Measurements from ENCODE around the gene SOX6.
"Not testable (repeated sequence)": the region's sequence is repeated elsewhere in the genome, so short reads cannot be mapped to it uniquely, and the experiment has no call there.

The SOX6 gene

DNA sequence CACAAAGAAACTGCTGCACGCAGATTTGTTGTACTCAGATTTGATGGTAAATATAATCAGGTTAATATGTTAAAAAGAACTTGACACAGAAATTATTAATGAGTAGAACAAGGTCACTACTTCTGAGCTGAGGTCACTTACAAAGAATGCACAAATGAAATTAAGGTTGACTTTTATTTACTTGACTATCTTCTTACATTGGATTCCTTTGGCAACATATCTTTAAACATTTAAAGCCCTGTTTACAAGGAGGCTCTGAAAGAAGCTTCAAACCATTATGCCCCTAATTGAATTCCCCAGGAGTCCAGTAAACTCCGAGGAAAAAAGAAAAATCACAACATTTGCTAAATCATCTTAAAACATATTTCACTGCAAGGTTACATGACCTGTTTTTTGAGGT is 245.5 kb downstream of the SOX6 start:
- no peak overlapping the region for H3K4me3 ChIP-seq (ENCODE audit: low read depth, low read length)

- H3K4me3 ChIP-seq (ENCODE audit: low read depth, low read length): no peak overlapping the region
These were observed 256.9 kb downstream of the SOX6 start for GRCh38 chr11:16099343-16099900.

- H3K4me3 ChIP-seq (ENCODE audit: low read depth, low read length): no peak overlapping the region
These were observed 257.7 kb downstream of the SOX6 start for GRCh38 chr11:16098526-16099205.

GRCh38 chr11:16097543-16097942 is 258.8 kb downstream of the SOX6 start:
- H3K4me3 ChIP-seq (ENCODE audit: low read depth, low read length): no peak overlapping the region

DNA sequence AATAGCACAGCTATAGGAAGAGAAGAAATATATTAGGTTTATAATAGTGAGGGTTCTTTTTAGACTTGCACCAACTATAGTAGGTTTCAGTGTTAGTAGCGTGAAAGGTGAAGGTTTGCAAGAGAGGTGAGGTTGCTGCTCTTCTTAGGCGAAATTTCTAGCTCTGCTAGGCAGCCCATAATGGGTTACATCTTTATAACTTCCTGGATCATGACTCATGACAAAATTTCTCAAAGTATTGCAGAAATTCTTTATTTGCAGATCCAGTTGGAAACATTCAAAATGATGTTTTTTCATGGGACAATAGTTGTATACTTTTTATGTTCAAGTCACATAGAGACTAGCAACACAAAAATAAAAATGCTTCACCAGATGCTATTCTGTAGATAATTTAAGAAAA is 260.0 kb downstream of the SOX6 start:
- no peak overlapping the region for H3K4me3 ChIP-seq (ENCODE audit: low read depth, low read length)

DNA sequence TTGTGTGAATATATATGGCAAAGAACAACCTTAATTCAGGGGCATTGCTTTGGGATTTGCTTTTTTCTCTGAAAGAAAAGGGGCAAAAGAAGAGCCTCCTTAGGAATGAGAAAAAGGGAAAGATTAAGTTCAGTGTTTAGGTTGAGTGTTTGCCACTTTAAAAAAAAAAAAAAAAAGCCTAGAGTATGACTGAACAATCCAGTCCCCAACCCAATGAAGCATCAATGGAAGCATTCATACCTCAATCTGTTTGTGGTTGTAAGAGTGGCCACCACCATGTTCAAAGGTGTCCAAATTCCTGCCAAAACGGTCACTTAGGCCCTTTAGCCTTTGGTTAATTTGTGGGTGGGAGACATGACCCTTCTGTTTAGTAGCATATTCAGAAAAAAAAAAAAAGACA is 260.6 kb downstream of the SOX6 start:
- H3K4me3 ChIP-seq (ENCODE audit: low read depth, low read length): no peak overlapping the region

- H3K4me3 ChIP-seq (ENCODE audit: low read depth, low read length): no peak overlapping the region
These were observed 262.3 kb downstream of the SOX6 start for GRCh38 chr11:16093889-16094653.

- no peak overlapping the region for H3K4me3 ChIP-seq (ENCODE audit: low read depth, low read length)
These were observed 264.5 kb downstream of the SOX6 start for GRCh38 chr11:16091862-16092261.

DNA sequence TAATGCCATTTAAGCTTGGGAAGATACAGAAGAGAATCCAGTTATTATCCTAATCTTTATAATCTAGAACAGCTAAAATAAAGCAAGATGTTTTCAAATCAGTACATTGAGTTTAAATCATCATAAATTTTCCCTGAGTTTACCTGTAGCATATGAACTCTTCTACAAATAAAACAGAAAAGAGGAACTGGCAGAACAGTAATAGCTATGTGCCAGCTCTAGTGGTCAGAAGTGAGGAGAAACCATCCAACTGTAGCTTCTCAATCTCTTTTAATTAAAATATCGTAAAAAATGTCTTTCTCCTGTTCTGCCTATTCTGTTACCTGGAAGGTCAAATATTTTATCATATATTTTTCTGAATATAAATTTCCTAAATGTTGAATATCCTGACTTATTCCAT is 266.9 kb downstream of the SOX6 start:
- H3K4me3 ChIP-seq (ENCODE audit: low read depth, low read length): no peak overlapping the region

- H3K4me3 ChIP-seq (ENCODE audit: low read depth, low read length): no peak overlapping the region
These were observed 267.6 kb downstream of the SOX6 start for GRCh38 chr11:16088774-16089173.

DNA sequence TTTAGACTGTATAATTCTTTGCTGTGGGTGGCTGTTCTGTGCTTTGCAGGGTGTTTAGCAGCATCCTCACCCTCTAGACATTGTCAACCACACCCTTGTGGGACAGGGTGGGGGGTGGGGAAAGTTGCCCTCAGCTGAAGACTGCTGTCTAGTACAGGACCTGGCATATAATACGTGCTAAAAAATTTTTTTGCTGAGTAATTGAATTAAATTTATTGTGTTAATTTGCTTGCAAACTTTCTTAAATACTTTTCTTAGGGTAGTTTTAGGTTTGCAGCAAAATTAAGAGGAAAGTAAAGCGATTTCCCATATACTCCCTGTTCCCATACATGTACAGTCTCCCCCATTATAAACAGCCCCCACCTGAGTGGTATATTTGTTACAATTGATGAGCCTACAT is 268.5 kb downstream of the SOX6 start:
- no peak overlapping the region for H3K4me3 ChIP-seq (ENCODE audit: low read depth, low read length)

DNA sequence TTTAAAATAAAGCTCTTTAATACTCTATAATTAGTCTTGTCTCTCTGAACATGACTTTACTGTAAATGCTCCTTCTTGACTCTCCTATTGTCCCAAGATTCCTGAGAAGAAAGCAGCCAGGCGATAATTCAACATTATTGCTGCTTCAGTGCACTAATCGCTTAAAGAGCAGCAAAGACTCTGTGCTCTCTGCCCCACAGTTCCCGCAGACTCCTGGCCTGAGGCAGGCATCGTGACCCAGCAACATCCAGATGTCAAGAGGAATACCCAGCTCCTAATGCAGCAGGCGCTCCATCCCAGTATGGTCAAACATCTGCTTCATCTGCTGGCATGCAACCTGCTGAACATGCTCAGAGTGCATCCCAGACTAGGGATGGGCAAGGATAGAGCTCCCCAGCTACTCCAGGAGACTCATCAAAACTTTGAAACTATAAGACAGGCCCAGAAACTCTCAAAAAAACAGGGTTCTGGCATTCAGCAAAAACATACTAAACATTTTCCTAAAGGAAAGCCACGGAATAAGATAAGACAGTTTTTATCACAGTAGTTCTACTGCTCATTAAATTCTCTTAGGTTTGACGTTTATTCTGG is 270.0 kb downstream of the SOX6 start:
- no peak overlapping the region for H3K4me3 ChIP-seq (ENCODE audit: low read depth, low read length)

- H3K4me3 ChIP-seq (ENCODE audit: low read depth, low read length): no peak overlapping the region
These were observed 274.0 kb downstream of the SOX6 start for GRCh38 chr11:16082095-16083055.

GRCh38 chr11:16081382-16082094 is 274.8 kb downstream of the SOX6 start:
- H3K4me3 ChIP-seq (ENCODE audit: low read depth, low read length): no peak overlapping the region

GRCh38 chr11:16080688-16081381 is 275.5 kb downstream of the SOX6 start:
- no peak overlapping the region for H3K4me3 ChIP-seq (ENCODE audit: low read depth, low read length)

GRCh38 chr11:16078936-16079335 is 277.4 kb downstream of the SOX6 start:
- H3K4me3 ChIP-seq (ENCODE audit: low read depth, low read length): no peak overlapping the region

DNA sequence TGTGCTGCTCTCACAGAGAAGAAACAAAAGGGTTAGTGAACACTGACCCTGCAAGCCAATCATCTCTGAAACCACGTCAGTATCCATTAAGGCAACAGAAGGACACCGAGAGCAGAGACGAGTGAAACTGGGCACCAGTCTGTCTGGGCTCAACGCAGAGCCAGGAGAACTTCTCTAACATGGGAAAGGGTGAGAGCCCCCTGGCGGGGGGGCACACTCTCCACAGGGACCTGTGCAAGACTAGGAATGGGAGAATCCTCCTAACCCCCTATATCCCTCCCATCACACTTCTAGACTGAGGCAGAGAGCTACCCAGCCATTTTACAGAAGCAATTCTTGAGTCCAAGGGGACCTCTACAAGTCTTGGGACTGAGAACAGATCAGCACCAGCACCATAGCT is 285.8 kb downstream of the SOX6 start:
- no peak overlapping the region for H3K4me3 ChIP-seq (ENCODE audit: low read depth, low read length)

- not testable (repeated sequence) for H3K4me3 ChIP-seq (ENCODE audit: low read depth, low read length)
These were observed 289.1 kb downstream of the SOX6 start for GRCh38 chr11:16067268-16067667.

- no peak overlapping the region for H3K4me3 ChIP-seq (ENCODE audit: low read depth, low read length)
These were observed 297.0 kb downstream of the SOX6 start for GRCh38 chr11:16059332-16059731.

DNA sequence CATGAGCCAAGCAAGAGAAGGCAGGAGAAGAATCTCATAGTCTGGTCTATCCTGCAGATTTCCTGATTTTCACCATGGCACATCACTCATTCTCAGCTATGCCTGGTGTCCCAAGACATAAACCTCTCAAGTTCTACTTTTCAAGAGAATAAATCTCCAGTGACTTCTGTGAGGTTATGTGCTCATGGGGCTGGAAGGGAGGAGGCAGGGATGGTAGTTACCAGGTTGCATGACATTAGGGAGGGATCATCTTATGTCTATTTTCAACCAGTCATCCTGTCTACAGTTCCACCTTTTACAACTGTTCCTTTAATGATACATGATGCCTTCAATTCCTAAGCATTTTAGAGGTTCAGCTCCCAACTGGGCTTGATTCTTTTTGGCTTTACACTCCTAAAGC is 297.7 kb downstream of the SOX6 start:
- no peak overlapping the region for H3K4me3 ChIP-seq (ENCODE audit: low read depth, low read length)

Measured in iPS-11a (cell line).